H9 (cell line): ENCODE results near the gene FLNC. TPM values are rescaled to one million over a fixed set of nuclear protein-coding genes. Genes with fewer than 3 reads are reported as not detected.

Experiments used
- DNase-seq: peaks from one replicate; pipeline ENCODE4 v3.0.0-alpha.2; 2017
- H2AFZ ChIP-seq: one replicate; pipeline ENCODE4 v1.6.1; 2013; ENCODE audit warnings: mild to moderate bottlenecking, low read length, control low read depth, moderate library complexity
- H2AK5ac ChIP-seq: 2 replicates; pipeline ENCODE4 v1.6.1; 2013; ENCODE audit warnings: low read length, control low read depth, mixed read lengths; ENCODE audit not compliant: insufficient read length
- H2BK120ac ChIP-seq: one replicate; pipeline ENCODE4 v1.6.1; 2013; ENCODE audit warnings: low read depth, mild to moderate bottlenecking, low read length, control low read depth, inconsistent platforms; ENCODE audit not compliant: poor library complexity, severe bottlenecking
- H2BK12ac ChIP-seq: 2 replicates; pipeline ENCODE4 v1.6.1; 2013; ENCODE audit warnings: low read length, control low read depth, mixed read lengths, low read depth; ENCODE audit not compliant: insufficient read length
- H2BK15ac ChIP-seq: 2 replicates; pipeline ENCODE4 v1.6.1; 2013; ENCODE audit warnings: low read depth, low read length, control low read depth
- H2BK20ac ChIP-seq: one replicate; pipeline ENCODE4 v1.6.1; 2013; ENCODE audit warnings: low read depth, mild to moderate bottlenecking, low read length, control low read depth, inconsistent platforms; ENCODE audit not compliant: poor library complexity, severe bottlenecking
- H2BK5ac ChIP-seq: 2 replicates; pipeline ENCODE4 v1.6.1; 2013; ENCODE audit warnings: low read length, control low read depth, mixed read lengths; ENCODE audit not compliant: insufficient read length
- H3K14ac ChIP-seq: 2 replicates; pipeline ENCODE4 v1.6.1; 2013; ENCODE audit warnings: low read length, control low read depth; ENCODE audit not compliant: insufficient read depth
- H3K18ac ChIP-seq: 2 replicates; pipeline ENCODE4 v1.6.1; 2013; ENCODE audit warnings: low read depth, mild to moderate bottlenecking, mixed read lengths, low read length, control low read depth; ENCODE audit not compliant: insufficient read length
- H3K23ac ChIP-seq: 2 replicates; pipeline ENCODE4 v1.6.1; 2013; ENCODE audit warnings: low read length, control low read depth, mixed read lengths, low read depth; ENCODE audit not compliant: insufficient read length
- H3K23me2 ChIP-seq: 2 replicates; pipeline ENCODE4 v1.6.1; 2013; ENCODE audit warnings: low read depth, mild to moderate bottlenecking, mixed read lengths, low read length, control low read depth; ENCODE audit not compliant: insufficient read length, poor library complexity, severe bottlenecking
- H3K27ac ChIP-seq: 2 replicates; pipeline ENCODE4 v1.5.1; 2013; ENCODE audit warnings: low read length, control low read depth, mixed read lengths, low read depth; ENCODE audit not compliant: insufficient read length
- H3K27me3 ChIP-seq: 2 replicates; pipeline ENCODE4 v1.6.1; 2013; ENCODE audit warnings: low read length, control low read depth, inconsistent platforms; ENCODE audit not compliant: insufficient read depth
- H3K4ac ChIP-seq: 2 replicates; pipeline ENCODE4 v1.6.1; 2013; ENCODE audit warnings: low read depth, mild to moderate bottlenecking, control low read depth, inconsistent platforms, low read length, moderate library complexity
- H3K4me1 ChIP-seq: 2 replicates; pipeline ENCODE4 v1.6.1; 2013; ENCODE audit warnings: low read length, control low read depth, inconsistent platforms; ENCODE audit not compliant: insufficient read depth
- H3K4me2 ChIP-seq: 2 replicates; pipeline ENCODE4 v1.6.1; 2013; ENCODE audit warnings: low read length, control low read depth, mixed read lengths; ENCODE audit not compliant: insufficient read length, insufficient read depth
- H3K56ac ChIP-seq: 2 replicates; pipeline ENCODE4 v1.6.1; 2013; ENCODE audit warnings: low read depth, mild to moderate bottlenecking, mixed read lengths, low read length, control low read depth; ENCODE audit not compliant: insufficient read length
- H3K79me1 ChIP-seq: 2 replicates; pipeline ENCODE4 v1.6.1; 2013; ENCODE audit warnings: low read depth, mild to moderate bottlenecking, moderate library complexity, low read length, control low read depth, inconsistent platforms; ENCODE audit not compliant: insufficient read depth, poor library complexity, severe bottlenecking
- H3K79me2 ChIP-seq: 2 replicates; pipeline ENCODE4 v1.6.1; 2013; ENCODE audit warnings: low read length, control low read depth, inconsistent platforms; ENCODE audit not compliant: insufficient read depth
- H3K9ac ChIP-seq: 2 replicates; pipeline ENCODE4 v1.6.1; 2013; ENCODE audit warnings: low read length, control low read depth, mixed read lengths; ENCODE audit not compliant: insufficient read length; ENCODE audit errors: extremely low read depth
- H3K9me3 ChIP-seq: one replicate; pipeline ENCODE4 v1.6.1; 2013; ENCODE audit warnings: low read depth, low read length, inconsistent platforms; ENCODE audit not compliant: control insufficient read depth
- H3T11ph ChIP-seq: one replicate; pipeline ENCODE4 v1.6.1; 2013; ENCODE audit warnings: mild to moderate bottlenecking, low read length, control low read depth, inconsistent platforms
- H4K20me1 ChIP-seq: one replicate; pipeline ENCODE4 v1.6.1; 2013; ENCODE audit not compliant: control insufficient read depth, insufficient read length, insufficient read depth
- H4K5ac ChIP-seq: 2 replicates; pipeline ENCODE4 v1.6.1; 2013; ENCODE audit warnings: low read depth, mild to moderate bottlenecking, mixed read lengths, low read length, control low read depth; ENCODE audit not compliant: insufficient read length
- H4K8ac ChIP-seq: replicated peaks from 2 replicates; pipeline ENCODE4 v1.6.1; 2013; ENCODE audit warnings: low read length, control low read depth, mixed read lengths, low read depth; ENCODE audit not compliant: insufficient read length
- H4K91ac ChIP-seq: 2 replicates; pipeline ENCODE4 v1.6.1; 2013; ENCODE audit warnings: low read depth, mild to moderate bottlenecking, moderate library complexity, mixed read lengths, low read length, control low read depth; ENCODE audit not compliant: insufficient read length
- H3K27ac Mint-ChIP-seq, 3 experiments: 2 replicates in 2 of 3; 3 replicates in 1 of 3; pipeline ENCODE4 v1.8.0; 2020 to 2021; ENCODE audit warnings: mixed read lengths in 3 of 3, mild to moderate bottlenecking in 1 of 3, moderate library complexity in 1 of 3
- H3K27me3 Mint-ChIP-seq: 2 replicates; pipeline ENCODE4 v1.8.0; 2021; ENCODE audit warnings: low read depth, mild to moderate bottlenecking, moderate library complexity, mixed read lengths
- H3K36me3 Mint-ChIP-seq, 3 experiments: 2 replicates in 2 of 3; 3 replicates in 1 of 3; pipeline ENCODE4 v1.8.0; 2020 to 2021; ENCODE audit warnings: low read depth in 3 of 3, mixed read lengths in 3 of 3; ENCODE audit not compliant: insufficient read depth in 1 of 3
- H3K4me1 Mint-ChIP-seq, 2 experiments: 2 replicates each; pipeline ENCODE4 v1.8.0; 2020; ENCODE audit warnings: mixed read lengths in 2 of 2
- H3K4me3 Mint-ChIP-seq, 2 experiments: 2 replicates in 1 of 2; 3 replicates in 1 of 2; pipeline ENCODE4 v1.8.0; 2020 to 2021; ENCODE audit warnings: mild to moderate bottlenecking in 2 of 2, mixed read lengths in 2 of 2, moderate library complexity in 1 of 2
- H3K9me3 Mint-ChIP-seq, 2 experiments: 2 replicates in 1 of 2; 3 replicates in 1 of 2; pipeline ENCODE4 v1.8.0; 2020; ENCODE audit warnings: mild to moderate bottlenecking in 2 of 2, mixed read lengths in 2 of 2, moderate library complexity in 1 of 2
- CTCF ChIP-seq: fragments of 200-600 bp; sonication (generic); conservative IDR thresholded peaks from 3 replicates; pipeline ENCODE4 v1.8.0; 2021; ENCODE audit warnings: antibody characterized with exemption, mild to moderate bottlenecking
- WGBS: extraction: QIAGEN DNeasy Blood & Tissue Kit; methylation state at CpG from one replicate; pipeline ENCODE4 v1.1.7; 2013; ENCODE audit warnings: missing lambda C conversion rate, low lambda C conversion rate, mixed read lengths; ENCODE audit not compliant: insufficient read length; ENCODE audit errors: extremely low coverage; 5-methylcytosine and 5-hydroxymethylcytosine counted together
- total RNA-seq: library from RNA; stranded (reverse); gene quantifications from 2 replicates; pipeline ENCODE4 v1.2.1, GENCODE V29; 2021

Gene FLNC
- total RNA-seq, 1 experiment from 2014 or later = 12.2 TPM

GRCh38 chr7:128796327-128796726, 33.9 kb upstream of the FLNC start:
- no peaks in the 10 kb centered on the region for H3K79me2 ChIP-seq
- WGBS = no CpG with 5 or more reads among the region's 5 CpGs
- no peak overlapping the region for H3K14ac ChIP-seq
- no peak overlapping the region for H3K18ac ChIP-seq
- Mint-ChIP-seq H3K27ac (peak overlapping the region in 1 of 3 experiments; percentile 19; a peak in 2 of 7 replicates), H3K4me3 (no peak overlapping the region), H3K4me1 (peaks cover 34 to 37% of the 10 kb centered on the region in 2 experiments), H3K9me3 (no peaks in the 10 kb centered on the region; a peak in 1 of 5 replicates), H3K27me3 (no peaks in the 10 kb centered on the region; the same call in 1 of the 2 replicates), H3K36me3 (peaks cover 27 to 47% (median 45%) of the 10 kb centered on the region in 3 experiments)
- H3K27ac ChIP-seq = no peak overlapping the region
- H3K79me1 ChIP-seq = no peaks in the 10 kb centered on the region
- no peak overlapping the region for H2BK15ac ChIP-seq
- H2AFZ ChIP-seq = no peak overlapping the region
- no peak overlapping the region for H2BK5ac ChIP-seq
- no peak overlapping the region for H3K4me2 ChIP-seq
- H2BK12ac ChIP-seq = no peak overlapping the region
- no peak for TF ChIP-seq CTCF
- H4K5ac ChIP-seq = no peak overlapping the region
- no peak overlapping the region for H3K4ac ChIP-seq
- DNase-seq = no peak
- no peak overlapping the region for H3K9ac ChIP-seq
- no peak overlapping the region for H4K91ac ChIP-seq
- no peak overlapping the region for H2BK20ac ChIP-seq
- no peak overlapping the region for H3K56ac ChIP-seq
- H2AK5ac ChIP-seq = no peak overlapping the region
- H2BK120ac ChIP-seq = no peak overlapping the region
- H3K9me3 ChIP-seq = no peaks in the 10 kb centered on the region
- H4K8ac ChIP-seq = no peak overlapping the region
- H3K23ac ChIP-seq = no peak overlapping the region
- no peaks in the 10 kb centered on the region for H3K27me3 ChIP-seq
- no peak overlapping the region for H3T11ph ChIP-seq
- no peaks in the 10 kb centered on the region; the same call in 1 of the 2 replicates for H3K4me1 ChIP-seq
- no peaks in the 10 kb centered on the region for H4K20me1 ChIP-seq
- H3K23me2 ChIP-seq = peaks cover 4% of the 10 kb centered on the region
